Activated naive CD4-positive, alpha-beta T cell treated with anti-CD3 and anti-CD28 coated beads, Interleukin-2, amount 50 U/mL, for 72 hours (primary cell): ENCODE measurements around the gene MRPL32. TPM values are rescaled to one million over a fixed set of nuclear protein-coding genes. Genes with fewer than 3 reads are reported as not detected.

Source experiments
- ATAC-seq, 2 donors: fragments of 150-1000 bp; cut with Tn5 transposase; 2 replicates each; pipeline ENCODE4 v1.10.0; 2021; ENCODE audit warnings: mild to moderate bottlenecking in 2 of 2, moderate library complexity in 2 of 2
- DNase-seq, 2 donors: peaks; one replicate each; pipeline ENCODE4 v3.0.0; 2021 to 2022; ENCODE audit warnings: low spot score in 2 of 2
- H3K27ac Mint-ChIP-seq, 2 donors: one replicate each; pipeline ENCODE4 v1.8.0; 2022; ENCODE audit warnings: mild to moderate bottlenecking in 2 of 2, mixed read lengths in 2 of 2
- H3K36me3 Mint-ChIP-seq, 2 donors: one replicate each; pipeline ENCODE4 v1.8.0; 2022; ENCODE audit warnings: mixed read lengths in 2 of 2
- H3K9me3 Mint-ChIP-seq, 2 donors: one replicate each; pipeline ENCODE4 v1.8.0; 2022; ENCODE audit warnings: mixed read lengths in 2 of 2
- total RNA-seq, 2 donors: library from RNA; stranded (reverse); gene quantifications; one replicate each; pipeline ENCODE4 v1.2.3, GENCODE V29; 2022

The MRPL32 gene
- total RNA-seq, 2 donors from 2014 or later: 57.2 to 68.4 TPM

GRCh38 chr7:42915356-42915755, 16.8 kb upstream of the MRPL32 start:
- Mint-ChIP-seq H3K9me3 (no peaks in the 10 kb centered on the region), H3K36me3 (peaks cover 26 to 52% of the 10 kb centered on the region in 2 donors), H3K27ac (peak overlapping the region in 1 of 2 donors; percentile 38)
- no peak for DNase-seq
- no peak for ATAC-seq

GRCh38 chr7:42922017-42922753, 10.0 kb upstream of the MRPL32 start:
- DNase-seq (no peak), ATAC-seq (no peak)
- Mint-ChIP-seq H3K9me3 (no peaks in the 10 kb centered on the region), H3K27ac (no peak overlapping the region), H3K36me3 (peaks cover 25 to 62% of the 10 kb centered on the region in 2 donors)

GRCh38 chr7:42924223-42924838, 7.8 kb upstream of the MRPL32 start:
- H3K36me3 Mint-ChIP-seq: peaks cover 22 to 51% of the 10 kb centered on the region in 2 donors
- DNase-seq (no peak), ATAC-seq (peak in 1 of 2 donors; percentile 34)

DNA sequence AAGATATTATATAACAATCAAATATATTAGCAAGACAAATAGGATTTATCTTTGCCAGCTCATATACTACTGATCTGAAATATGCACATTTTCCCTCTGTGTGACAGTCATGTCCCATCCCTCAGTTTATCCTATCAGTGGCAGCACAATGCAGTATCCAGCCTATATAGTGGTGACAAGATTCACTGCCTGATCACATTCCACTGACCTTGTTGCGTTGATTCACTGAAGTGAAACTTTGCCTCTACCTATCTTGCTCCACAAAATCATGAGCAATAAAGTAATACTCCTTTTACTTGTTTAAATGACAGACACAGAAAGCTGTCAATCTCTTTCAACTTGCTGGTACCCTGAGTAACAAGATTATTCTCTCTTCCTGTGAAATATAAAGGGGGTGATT, 6.5 kb upstream of the MRPL32 start:
- Mint-ChIP-seq H3K27ac (peak overlapping the region; percentile 20 to 40), H3K9me3 (no peaks in the 10 kb centered on the region), H3K36me3 (peaks cover 20 to 46% of the 10 kb centered on the region in 2 donors)
- ATAC-seq (peak; percentile 58 to 64), DNase-seq (no peak)

More at GRCh38 chr7:42924223-42924838, 7.8 kb upstream of the MRPL32 start:
- Mint-ChIP-seq H3K27ac (peak overlapping the region; percentile 20 to 74), H3K9me3 (no peaks in the 10 kb centered on the region)

DNA sequence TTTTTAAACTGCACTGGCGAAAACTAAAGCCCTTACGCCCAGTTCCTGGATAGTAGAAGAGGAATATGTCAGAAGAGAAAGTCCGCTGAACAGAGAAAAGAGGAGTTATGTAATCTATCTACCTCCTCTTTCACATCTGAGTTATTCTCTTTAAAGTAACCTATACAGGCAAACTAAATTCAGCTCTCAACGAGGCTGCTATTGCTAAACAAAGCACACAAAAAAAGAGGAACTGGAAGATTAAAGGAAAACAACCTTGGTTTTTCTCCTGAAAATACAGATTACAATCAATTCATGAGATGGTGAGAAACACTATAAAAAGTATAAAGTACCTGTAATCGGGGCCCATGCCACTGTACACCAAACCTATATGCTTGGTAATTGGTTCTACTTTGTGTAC, 6.0 kb upstream of the MRPL32 start:
- Mint-ChIP-seq H3K36me3 (peaks cover 16 to 44% of the 10 kb centered on the region in 2 donors), H3K27ac (peak overlapping the region in 1 of 2 donors; percentile 40), H3K9me3 (no peaks in the 10 kb centered on the region)
- no peak for ATAC-seq
- no peak for DNase-seq

- H3K27ac Mint-ChIP-seq: peak overlapping the region in 1 of 2 donors; percentile 20
- H3K36me3 Mint-ChIP-seq: peaks cover 30 to 42% of the 10 kb centered on the region in 2 donors
- DNase-seq: no peak
- no peaks in the 10 kb centered on the region for H3K9me3 Mint-ChIP-seq
- no peak for ATAC-seq
Measured at GRCh38 chr7:42928754-42929153, 3.4 kb upstream of the MRPL32 start.

GRCh38 chr7:42929449-42929848, 2.7 kb upstream of the MRPL32 start:
- Mint-ChIP-seq H3K36me3 (peaks cover 30 to 46% of the 10 kb centered on the region in 2 donors), H3K9me3 (no peaks in the 10 kb centered on the region), H3K27ac (peak overlapping the region in 1 of 2 donors; percentile 20)
- ATAC-seq (no peak), DNase-seq (no peak)

DNA sequence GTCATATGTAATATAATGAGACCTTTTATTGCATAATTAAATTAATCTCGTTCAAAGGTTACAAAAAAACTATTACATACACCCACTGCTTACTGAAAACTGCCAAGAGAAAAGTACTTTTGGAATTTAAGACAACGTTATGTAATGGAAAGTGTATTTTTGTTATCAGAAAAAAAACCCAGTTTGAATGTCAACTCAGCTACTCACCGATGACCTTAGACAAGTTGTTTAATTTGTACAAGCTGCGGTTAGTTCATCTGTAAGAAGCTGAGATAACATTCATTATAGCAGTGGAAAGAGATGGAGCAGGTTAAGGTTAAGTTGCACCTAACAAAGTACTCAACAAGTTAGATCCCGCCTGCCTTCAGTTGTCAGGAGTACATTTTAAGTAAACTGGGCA, 1.3 kb upstream of the MRPL32 start:
- Mint-ChIP-seq H3K27ac (peak overlapping the region; percentile 97 to 100), H3K9me3 (no peaks in the 10 kb centered on the region), H3K36me3 (peaks cover 30 to 43% of the 10 kb centered on the region in 2 donors)
- no peak for ATAC-seq
- DNase-seq: no peak

GRCh38 chr7:42931447-42931833, 736 bp upstream of the MRPL32 start:
- peaks cover 30 to 44% of the 10 kb centered on the region in 2 donors for H3K36me3 Mint-ChIP-seq

DNA sequence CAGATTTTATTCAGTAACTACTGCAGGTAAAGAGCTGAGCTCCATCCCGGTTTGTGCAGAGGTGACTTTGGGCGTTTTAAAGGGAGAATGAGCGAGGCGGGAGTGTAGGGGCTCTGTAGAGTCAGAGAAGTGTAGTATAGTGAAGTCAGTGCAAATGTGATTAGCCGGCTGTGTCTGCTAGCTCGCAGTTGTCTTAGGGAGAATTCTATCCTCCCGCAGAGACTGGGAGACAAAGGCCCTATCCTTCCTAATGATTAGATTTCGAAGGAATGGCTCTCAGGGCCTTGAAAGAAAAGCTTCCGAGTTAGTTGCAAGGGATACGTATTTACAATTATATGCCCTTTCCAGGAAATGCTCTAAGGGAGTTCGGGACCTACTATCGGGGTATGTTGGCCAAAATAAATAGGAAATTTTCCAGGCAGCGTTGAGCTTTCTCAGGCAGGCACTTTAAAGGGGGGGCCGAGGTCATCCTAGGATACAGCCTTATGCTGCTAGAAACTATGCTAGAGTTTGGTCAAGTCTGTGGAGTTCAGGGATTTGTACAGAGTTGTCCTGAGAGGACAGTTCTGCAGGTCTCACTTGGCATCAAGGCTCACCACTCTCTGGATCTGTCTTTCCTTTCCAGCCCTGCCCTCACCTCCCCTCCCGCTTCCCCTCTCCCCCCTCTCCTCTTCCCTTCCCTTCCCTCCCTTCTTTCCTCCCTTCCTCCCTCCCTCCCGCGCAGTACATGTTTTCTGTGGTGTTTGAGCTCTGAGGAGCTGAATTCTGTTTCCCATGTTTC, 825 bp downstream of the MRPL32 start:
- Mint-ChIP-seq H3K9me3 (no peaks in the 10 kb centered on the region), H3K36me3 (peaks cover 30 to 44% of the 10 kb centered on the region in 2 donors), H3K27ac (peak overlapping the region; percentile 97 to 100)
- no peak for DNase-seq
- no peak for ATAC-seq

More at GRCh38 chr7:42931447-42931833, 736 bp upstream of the MRPL32 start:
- Mint-ChIP-seq H3K27ac (peak overlapping the region; percentile 97 to 100), H3K9me3 (no peaks in the 10 kb centered on the region)
- no peak for ATAC-seq
- DNase-seq: no peak

DNA sequence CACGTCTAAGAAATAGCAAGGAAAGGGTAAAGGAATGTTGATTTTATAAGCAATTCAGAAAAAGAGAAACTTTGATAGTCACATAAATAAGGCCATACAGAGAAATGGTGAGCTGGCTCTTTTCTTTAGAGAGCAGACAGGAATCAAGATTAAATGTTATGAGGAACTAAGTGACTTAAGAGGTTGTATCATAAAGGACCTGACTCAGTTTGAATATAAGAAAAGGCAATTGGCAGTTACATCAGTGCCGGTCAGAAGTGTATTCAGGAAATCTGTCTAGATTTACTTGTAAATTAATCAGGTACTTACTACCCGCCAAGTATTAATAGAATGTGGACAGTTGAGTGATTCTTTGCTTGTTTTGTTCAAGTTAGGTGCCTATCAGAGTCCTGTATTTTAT, 2.1 kb downstream of the MRPL32 start:
- ATAC-seq (no peak), DNase-seq (no peak)
- Mint-ChIP-seq H3K27ac (peak overlapping the region; percentile 40 to 97), H3K9me3 (no peaks in the 10 kb centered on the region), H3K36me3 (peaks cover 25 to 43% of the 10 kb centered on the region in 2 donors)

DNA sequence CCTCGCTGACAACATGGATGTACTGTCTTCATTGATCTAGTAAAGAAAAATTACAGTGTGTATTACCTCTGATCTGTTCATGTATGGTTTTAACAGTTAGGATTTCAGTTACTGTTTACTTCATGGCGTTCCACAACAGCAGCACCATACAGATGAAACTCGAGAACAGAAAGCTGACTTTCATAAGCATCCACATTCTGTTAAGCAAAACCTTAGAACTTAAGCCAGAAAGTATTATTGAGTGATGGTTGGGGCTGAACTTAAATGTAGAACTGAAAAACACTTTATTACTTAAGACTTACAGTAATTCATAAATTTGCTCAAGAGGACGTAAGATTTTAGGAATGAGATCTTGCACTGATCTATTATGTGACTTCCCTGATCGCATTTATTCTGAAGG, 3.7 kb downstream of the MRPL32 start:
- peak overlapping the region in 1 of 2 donors; percentile 37 for H3K27ac Mint-ChIP-seq
- DNase-seq (no peak), ATAC-seq (no peak)
- no peaks in the 10 kb centered on the region for H3K9me3 Mint-ChIP-seq
- peaks cover 19 to 35% of the 10 kb centered on the region in 2 donors for H3K36me3 Mint-ChIP-seq

GRCh38 chr7:42939457-42940240, 7.5 kb downstream of the MRPL32 start:
- ATAC-seq: peak; percentile 69 to 86
- peaks cover 0 to 6% of the 10 kb centered on the region in 2 donors for H3K36me3 Mint-ChIP-seq

DNA sequence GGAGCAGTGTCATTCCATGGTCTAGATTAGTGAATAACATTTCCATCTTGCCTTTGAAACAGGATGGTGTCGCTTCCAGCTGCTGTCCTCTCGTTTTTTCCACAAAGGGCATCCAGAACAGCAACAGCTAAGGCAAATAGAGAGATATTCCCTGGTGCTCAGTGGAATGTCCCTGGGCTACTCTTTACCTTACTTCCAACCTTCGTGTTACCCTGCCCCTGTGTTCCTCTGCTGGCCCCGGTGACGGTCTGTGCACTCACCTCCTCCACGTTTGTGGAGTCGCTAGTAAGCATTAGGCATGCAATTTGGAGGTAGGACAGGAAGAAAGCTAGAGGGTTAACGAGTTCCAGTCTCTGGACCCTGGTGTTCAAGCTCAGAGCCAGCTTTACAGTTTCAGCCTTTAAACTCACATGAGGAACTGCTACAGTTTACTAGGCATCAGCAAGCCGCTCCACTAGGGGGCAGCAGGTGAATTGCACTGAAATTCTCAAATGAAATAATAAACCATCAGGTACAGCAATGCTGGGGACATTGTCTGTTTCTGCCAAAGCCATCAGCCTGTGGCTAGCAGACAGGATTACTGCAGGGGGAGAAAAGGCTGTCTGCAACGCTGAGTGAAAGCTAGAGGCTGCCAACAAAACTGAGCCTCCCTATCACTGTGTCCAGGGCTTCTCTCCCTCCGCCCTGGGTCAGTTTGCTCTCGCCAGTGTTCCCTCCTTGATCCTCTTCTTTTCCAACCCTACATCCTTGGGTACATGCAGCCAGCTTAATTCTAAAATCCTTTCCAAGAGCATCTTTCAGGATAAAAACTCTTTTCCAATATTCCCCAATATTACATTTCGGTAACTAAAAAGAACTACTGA, 9.0 kb downstream of the MRPL32 start:
- peak in 1 of 2 donors; percentile 76 for DNase-seq
- H3K27ac Mint-ChIP-seq: peak overlapping the region in 1 of 2 donors; percentile 37
- no peaks in the 10 kb centered on the region for H3K9me3 Mint-ChIP-seq
- peak in 1 of 2 donors; percentile 20 for ATAC-seq
- no peaks in the 10 kb centered on the region for H3K36me3 Mint-ChIP-seq

More at GRCh38 chr7:42939457-42940240, 7.5 kb downstream of the MRPL32 start:
- peak in 1 of 2 donors; percentile 16 for DNase-seq
- no peaks in the 10 kb centered on the region for H3K9me3 Mint-ChIP-seq
- H3K27ac Mint-ChIP-seq: peak overlapping the region; percentile 25 to 28

GRCh38 chr7:42945821-42946626, 13.8 kb downstream of the MRPL32 start:
- DNase-seq (no peak), ATAC-seq (peak; percentile 69 to 85)
- Mint-ChIP-seq H3K27ac (peak overlapping the region; percentile 45 to 63), H3K36me3 (no peaks in the 10 kb centered on the region), H3K9me3 (no peaks in the 10 kb centered on the region)
